Measurements from ENCODE around the gene SGK1.
"Not testable (repeated sequence)": the region's sequence is repeated elsewhere in the genome, so short reads cannot be mapped to it uniquely, and the experiment has no call there.

SGK1 gene

DNA sequence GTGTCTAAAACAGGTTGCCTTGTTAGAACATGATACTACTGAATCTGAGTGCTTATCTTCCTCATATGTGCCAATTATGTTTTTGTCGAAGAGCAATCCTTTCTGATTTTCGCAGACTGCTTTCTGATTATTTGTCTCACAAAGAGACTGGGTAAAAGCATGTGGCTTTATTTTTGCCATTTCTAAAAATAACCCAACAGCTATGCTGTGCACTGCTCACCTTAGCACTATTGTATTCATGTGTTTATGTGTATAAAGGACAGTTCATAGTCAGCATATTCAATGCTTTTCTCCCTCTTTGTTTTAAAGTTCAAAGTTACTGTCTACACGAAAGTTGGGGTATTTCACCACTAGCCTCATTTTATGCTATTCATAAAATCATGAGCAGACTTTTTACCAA, 127.0 kb downstream of the SGK1 start:
- DNase-seq (ENCODE audit: low read depth in 2 of 2): no peak

DNA sequence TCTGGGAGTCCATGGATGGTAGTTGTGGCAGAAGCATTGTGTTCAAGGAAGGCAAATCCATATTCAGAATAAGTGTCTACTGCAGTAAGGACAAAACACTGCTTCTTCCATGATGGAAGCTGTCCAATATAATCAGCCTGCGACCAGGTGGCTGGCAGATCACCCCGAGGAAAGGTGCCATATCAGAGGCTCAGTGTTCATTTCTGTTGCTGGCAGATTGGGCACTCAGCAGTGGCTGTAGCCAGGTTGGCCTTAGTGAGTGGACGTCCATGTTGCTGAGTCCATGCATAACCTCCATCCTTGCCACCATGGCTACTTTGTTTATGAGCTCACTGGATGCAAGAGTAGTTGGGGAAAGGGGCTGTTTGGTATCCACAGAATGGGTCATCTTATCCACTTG, 130.2 kb downstream of the SGK1 start:
- DNase-seq (ENCODE audit: low read depth in 2 of 2): no peak

- no peak for DNase-seq (ENCODE audit: low read depth in 2 of 2)
Observed at GRCh38 chr6:134187154-134187553, 130.8 kb downstream of the SGK1 start.

- no peak for DNase-seq (ENCODE audit: low read depth in 2 of 2)
Observed at GRCh38 chr6:134186355-134186754, 131.6 kb downstream of the SGK1 start.

DNA sequence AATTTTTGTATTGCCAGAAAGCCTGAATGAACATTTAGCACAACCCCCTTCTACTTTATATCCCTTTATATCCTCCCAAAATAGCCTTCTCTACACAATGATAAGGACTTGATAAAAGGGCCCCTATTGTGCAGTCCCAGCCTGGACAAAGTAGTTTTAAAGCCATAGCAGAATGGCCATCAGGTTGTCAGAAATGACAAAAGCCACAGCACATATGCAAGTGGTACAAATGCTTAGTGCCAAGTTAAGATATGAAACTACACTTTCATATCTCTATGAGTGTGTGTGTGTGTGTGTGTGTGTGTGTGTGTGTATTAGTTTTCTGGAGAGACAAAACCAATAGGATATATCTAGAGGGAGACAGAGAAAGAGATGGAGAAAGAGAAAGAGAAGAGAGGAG, 132.6 kb downstream of the SGK1 start:
- no peak for DNase-seq (ENCODE audit: low read depth in 2 of 2)

DNA sequence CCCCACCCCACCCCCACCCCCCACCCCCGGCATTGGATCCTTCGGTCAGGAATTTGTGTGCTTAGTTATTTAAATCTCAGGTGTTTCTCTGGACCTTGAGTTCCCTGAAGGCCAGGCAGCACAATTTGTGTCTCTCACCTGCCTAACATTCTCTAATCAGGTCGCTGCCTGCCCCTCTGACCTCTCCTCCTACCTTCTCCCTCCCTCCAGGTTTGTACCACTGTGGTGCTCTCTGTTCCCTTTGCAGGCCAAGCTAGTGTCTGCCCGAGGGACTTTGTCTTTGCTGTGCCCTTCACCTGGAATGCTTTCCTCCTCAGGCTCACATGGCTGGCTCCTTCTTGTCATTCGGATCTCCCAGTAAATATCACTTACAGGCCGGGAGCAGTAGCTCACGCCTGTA, 134.1 kb downstream of the SGK1 start:
- no peak for DNase-seq (ENCODE audit: low read depth in 2 of 2)

DNA sequence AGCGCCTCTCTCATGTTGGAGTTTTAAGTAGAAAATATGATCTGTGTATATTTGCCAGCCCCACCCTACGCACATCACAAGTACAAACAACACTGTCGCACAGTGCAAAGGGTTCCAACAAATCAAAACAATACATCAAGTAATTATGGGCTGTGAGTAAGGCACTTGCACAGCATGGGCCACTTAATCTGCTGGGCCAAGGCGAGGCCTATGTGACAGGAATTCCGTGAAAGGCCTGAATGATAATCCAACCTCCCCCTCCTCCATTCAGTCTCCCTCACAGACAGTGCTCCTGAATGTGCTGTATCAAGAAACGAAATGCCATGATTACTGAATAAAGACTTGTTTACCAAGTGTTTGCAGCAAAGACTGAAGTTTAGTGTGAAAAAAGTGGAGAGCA, 135.4 kb downstream of the SGK1 start:
- no peak for DNase-seq (ENCODE audit: low read depth in 2 of 2)

DNA sequence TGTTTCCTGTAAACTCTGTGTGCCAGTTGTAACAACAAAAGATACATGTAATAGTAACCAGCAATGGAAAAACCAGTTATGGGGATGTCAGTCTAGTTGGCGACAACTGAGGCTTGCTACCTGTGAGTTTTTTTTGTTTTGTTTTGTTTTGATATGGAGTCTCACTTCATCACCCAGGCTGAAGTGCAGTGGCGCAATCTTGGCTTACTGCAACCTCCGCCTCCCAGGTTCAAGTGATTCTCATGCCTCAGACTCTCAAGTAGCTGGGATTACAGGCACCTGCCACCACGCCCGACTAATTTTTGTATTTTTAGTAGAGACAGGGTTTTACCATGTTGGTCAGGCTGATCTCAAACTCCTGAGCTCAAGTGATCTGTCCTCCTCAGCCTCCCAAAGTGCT, 136.2 kb downstream of the SGK1 start:
- DNase-seq (ENCODE audit: low read depth in 2 of 2): not testable (repeated sequence)

- not testable (repeated sequence) for DNase-seq (ENCODE audit: low read depth in 2 of 2)
Observed at GRCh38 chr6:134181251-134181650, 136.7 kb downstream of the SGK1 start.

GRCh38 chr6:134180540-134180939, 137.4 kb downstream of the SGK1 start:
- DNase-seq (ENCODE audit: low read depth in 2 of 2): not testable (repeated sequence)

DNA sequence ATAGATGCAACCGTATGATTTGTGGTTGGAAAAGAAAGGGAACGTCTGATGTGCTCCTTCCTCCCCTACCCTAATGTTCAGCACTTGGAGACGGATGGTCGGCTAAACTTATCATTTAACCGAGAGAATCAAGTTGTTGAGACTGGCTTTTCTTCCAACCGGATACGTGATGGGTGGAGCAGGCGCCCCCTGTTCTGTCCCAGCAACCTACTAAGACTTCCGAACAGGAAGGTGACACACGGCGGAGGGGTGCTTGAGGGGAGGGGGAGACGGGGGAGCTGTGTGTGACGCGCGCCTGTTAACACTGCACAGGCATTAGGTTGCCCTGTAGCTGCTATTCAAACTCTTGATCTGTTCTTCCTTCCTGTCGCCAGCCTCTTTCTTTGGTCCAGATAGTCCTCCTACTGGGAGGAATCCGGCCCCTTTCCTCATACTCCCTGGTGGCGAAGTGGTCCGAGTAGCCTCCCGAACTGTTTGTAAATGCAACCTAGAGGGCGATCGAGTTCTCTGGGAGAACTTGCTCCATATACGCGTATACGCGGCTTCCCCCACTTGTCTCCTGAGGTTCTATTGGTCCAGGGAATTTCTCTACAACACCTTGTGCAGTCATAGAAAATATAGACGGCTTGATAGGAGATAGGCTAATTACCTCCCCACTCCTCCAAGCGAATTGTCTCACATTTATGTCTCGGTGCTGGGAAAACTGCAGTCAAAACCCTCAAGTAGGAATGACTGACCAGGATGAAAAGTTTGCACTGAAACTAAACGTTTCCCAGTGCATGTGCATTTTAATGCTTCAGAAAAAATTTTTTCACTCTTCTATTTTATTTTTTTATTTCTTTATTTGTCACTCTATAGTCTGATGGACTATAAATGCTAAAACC, 139.5 kb downstream of the SGK1 start:
- peak; percentile 66 to 71 for DNase-seq (ENCODE audit: low read depth in 2 of 2)

DNA sequence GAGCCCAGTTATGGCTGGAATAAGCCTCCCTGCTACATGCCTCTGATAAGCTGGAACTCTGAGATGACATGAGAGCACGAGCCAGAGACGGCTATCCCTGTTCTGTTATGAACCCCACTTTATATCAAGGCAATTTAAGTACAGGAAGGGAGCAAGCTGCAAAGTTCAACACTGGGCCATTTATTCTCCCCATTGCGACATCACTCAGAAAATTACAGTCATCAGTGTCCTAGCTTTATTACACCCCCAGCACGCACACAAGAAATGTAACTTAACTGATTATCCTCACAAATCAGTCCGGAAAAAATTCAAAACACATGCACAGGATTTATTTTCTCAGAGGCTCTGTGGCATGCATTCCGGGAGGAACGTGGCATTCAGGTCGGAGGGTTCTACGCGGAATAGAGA, 140.2 kb downstream of the SGK1 start:
- DNase-seq (ENCODE audit: low read depth in 2 of 2): no peak

- DNase-seq (ENCODE audit: low read depth in 2 of 2): no peak
Observed at GRCh38 chr6:134177236-134177635, 140.7 kb downstream of the SGK1 start.

DNA sequence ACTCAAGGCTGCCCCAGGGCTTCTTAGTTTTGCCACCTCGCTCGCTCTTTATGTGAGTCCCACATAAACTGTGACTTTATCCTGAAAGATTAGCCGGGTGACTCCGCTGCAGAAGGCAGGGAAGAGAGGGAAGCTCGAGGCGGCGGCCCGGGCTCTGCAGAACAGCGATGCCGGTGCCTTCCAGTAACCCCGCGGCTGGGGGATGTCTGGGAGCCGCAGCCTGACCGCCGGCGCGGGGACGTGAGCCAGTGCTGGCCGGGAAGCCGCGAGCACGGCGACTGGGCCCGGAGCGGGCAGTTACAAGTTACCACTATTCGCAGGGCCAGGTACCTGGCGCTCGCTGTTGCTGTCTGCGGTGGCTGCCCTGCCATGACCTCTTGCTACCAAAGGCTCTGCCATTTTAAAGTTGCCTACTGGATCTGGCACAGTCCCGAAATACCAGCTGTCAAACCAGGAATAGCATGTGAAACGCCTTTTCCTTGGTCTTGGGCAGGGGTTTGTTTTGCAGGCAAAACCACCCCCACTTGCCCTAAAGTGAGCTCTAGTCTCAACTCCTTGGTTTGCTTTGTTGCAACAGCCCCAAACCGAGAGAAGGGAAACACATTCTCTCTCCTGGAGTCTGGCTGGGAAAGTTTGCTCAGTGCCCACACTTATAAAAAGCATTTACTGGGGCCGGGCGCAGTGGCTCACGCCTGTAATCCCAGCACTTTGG, 141.5 kb downstream of the SGK1 start:
- no peak for DNase-seq (ENCODE audit: low read depth in 2 of 2)

DNA sequence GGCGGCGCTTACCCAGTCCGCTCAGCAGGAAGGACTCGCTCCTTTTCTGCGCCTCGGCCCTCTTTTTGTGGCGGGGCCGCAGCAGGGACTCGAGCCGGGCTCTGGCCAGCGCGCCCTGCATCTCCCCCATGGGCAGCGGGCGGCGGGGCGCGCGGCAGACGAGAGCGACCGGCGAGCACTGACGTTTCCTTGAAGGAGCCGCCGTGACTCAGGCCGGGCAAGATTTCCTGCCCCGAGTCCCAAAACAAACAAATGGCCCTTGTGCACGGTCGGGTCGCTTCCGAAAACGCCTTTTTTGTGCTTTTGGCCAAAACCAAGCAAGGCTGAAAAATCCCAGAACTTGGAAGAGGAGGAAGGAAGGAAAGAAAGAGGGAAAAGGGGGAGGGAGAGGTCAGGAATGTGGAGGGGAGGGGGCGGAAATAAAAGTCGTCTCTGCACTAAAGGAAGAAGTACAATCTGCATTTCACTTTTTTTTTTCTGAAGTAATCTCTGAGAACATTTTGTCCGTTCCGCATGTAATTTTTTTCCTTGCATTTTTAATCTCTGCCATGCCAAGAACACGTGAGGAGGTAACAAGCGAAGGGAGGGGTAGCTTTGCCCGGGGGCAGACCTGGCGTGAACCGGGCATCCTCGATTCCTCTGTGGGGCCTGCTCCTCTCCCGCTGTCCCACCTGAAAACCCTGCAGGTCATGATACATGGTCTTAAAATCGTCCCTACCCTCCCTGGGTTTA, 142.2 kb downstream of the SGK1 start:
- peak in 1 of 2 donors; percentile 18 for DNase-seq (ENCODE audit: low read depth in 2 of 2)

- DNase-seq (ENCODE audit: low read depth in 2 of 2): peak; percentile 82 to 91
Observed at GRCh38 chr6:134174672-134175531, 143.0 kb downstream of the SGK1 start.

DNA sequence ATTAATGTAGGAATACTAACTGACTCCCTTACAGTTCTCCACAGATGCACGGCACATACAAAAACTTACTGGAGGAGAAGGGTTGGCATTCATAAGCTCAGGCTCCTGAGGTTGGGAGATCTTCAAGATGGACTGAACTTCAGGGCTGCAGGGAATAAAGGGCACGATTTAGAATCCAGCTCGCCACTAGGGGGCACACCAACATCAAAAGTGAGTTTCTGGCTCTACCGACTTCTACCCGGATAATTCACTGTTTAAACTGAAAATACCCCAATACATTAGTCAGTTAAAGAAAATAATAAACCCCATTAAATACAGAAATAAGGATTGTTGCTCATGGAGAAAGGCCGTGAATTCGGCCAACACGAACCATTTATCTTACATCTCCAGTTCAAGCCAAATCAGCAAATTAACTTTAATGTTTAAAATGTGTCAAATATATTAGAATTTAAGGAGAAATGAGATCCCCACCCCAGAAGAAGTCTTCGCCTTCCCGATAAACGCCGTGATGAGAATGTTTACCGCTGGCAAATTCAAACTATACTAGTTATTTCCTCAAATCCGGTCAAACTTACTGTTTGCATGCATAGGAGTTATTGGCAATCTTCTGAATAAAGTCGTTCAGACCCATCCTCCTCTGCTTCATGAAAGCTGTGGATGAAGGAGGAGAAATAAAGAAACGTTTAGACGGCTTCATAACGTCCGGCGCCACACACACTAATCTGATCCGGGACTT, 143.8 kb downstream of the SGK1 start:
- peak; percentile 72 to 79 for DNase-seq (ENCODE audit: low read depth in 2 of 2)

DNA sequence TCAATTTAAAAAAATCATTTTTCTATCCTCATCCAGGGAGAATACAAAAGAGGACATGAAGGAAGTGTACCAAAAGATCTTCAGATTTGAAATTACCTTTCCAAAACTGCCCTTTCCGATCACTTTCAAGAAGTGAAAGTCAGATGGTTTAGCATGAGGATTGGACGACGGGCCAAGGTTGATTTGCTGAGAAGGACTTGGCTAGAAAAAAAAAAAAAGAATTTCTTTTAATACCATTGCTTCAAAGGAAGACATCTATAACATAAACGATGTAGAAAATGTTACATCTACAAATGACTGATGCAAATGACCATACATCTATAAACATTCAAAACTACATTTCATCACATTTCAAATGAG, 144.6 kb downstream of the SGK1 start:
- DNase-seq (ENCODE audit: low read depth in 2 of 2): no peak

DNA sequence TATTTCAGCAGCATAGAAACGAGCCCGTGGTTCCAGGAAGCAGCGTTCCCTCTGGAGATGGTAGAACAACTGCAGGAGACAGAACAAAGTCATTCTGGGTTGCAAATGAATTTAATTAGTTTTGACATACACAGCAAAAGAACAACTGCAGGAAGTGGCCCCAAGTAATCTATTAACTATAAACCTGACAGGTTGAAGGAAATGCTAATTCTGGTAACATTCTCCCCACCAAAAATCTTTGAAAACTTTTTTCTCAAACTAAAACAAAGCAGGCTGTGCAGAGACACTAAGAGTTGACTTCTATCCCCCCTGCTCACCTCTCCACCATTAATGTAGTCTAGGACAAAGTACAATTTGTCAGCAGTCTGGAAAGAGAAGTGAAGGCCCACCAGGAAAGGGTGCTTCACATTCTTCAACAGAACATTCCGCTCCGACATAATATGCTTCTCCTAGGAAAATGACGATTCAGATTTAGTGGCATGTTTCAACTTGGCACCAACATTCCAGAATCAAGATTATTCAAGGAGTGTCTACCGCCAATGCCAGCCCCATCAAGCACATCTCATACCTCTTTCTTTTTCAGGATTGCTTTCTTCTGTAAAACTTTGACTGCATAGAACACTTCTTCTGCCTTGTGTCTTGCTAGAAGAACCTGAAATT, 145.1 kb downstream of the SGK1 start:
- DNase-seq (ENCODE audit: low read depth in 2 of 2): no peak

DNA sequence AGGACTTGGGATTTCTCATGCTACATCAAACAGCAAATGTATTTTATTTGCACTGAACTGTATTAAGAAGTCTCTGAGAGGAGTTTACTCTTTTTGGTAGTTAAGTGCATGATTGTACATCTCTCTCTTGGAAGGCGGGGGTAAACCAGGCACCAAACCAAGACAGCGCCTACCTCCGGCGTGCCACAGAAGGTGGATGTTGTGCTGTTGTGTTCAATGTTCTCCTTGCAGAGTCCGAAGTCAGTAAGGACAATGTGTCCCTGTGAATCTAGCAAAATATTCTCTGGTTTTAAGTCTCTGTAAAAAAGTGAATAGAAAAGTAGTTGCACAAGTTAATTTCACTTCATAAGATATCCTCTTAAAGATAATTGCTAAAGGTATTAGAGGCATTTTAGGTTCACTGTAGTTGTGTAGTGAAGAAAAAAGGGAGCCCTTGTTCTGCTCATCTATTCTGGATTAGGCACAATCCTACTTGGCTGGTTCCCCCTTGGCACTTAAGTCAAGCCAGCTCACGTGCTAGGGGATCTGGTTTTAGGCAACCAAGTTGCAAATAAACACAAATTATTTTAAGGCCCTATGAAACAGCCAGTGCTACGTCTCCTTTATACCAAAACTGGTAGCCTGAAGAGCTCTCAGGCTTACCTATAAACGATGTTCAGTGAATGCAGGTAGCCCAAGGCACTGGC, 145.7 kb downstream of the SGK1 start:
- DNase-seq (ENCODE audit: low read depth in 2 of 2): no peak
